ENCODE data around the gene C8B. TPM values are rescaled to one million over a fixed set of nuclear protein-coding genes. Genes with fewer than 3 reads are reported as not detected.

The C8B gene
- total and polyA plus RNA-seq, 9 of the 15 experiments (the other 6 are each of a cell fraction or from before 2014, with no cell fraction given) = not detected

DNA sequence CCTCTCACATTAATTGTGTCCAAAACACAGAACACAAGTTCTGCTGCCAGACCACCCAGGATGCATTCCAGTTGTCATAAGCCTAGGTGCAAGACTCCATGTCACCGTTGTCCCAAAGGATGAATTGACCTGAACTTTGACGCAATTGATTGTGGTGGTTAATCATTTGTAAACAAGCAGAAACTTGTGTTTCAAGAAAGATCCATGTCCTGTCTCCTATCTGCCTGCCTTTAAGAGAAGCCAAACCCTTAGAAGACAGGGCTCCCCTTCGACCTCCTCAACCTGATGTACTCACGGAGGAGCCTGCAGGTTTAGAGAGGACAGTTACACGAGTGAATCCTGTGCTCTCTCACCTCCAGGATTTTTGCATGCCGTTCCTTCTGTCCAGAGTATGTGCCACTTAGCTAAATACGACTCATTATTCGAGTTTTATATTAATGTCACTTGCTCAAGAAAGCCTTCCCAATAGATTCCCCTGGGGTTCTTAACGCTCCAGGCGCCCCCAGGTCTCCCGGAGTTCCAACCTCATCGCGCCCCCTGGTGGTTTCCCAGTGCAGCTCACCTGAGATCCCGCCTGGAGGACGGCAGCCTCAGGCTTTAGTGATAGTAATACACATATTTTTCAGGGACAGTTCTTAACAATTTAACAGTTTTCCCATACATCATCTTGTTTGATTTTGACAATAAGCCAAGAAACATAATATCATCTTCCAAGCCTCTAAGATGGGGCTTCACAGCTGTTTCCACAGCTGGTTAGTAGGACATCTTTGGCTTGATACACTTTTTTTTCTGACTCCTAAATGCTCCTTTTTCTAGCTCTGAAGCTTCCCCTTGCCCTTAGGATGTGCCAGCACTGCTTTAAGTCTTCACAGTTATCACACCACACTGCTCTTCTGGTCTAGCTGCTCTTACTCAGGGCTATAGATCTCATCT lies 2.4 kb upstream of the C8B start (continued):
- TF ChIP-seq NEUROD1 (IDR thresholded peaks at IDR 0.05; ENCODE audit: borderline replicate concordance, low read depth, low read length, partially characterized antibody) (no peak), ZBTB1 (CRISPR knock-in tag; IDR thresholded peaks at IDR 0.05; ENCODE audit: borderline replicate concordance, low read depth) (no peak), CTCF (IDR thresholded peaks at IDR 0.05 in 2 of 3, conservative IDR thresholded peaks at IDR 0.05 in 1 of 3; ENCODE audit: insufficient read depth in 2 of 3, low read depth in 1 of 3, low read length in 3 of 3) (peak; percentile 66 to 76 (median 68)), NFIC (IDR thresholded peaks at IDR 0.05) (no peak), SMC3 (conservative IDR thresholded peaks at IDR 0.05; ENCODE audit: insufficient read depth, low read depth, low read length) (peak; percentile 67; the same call in 1 of the 2 replicates)

DNA sequence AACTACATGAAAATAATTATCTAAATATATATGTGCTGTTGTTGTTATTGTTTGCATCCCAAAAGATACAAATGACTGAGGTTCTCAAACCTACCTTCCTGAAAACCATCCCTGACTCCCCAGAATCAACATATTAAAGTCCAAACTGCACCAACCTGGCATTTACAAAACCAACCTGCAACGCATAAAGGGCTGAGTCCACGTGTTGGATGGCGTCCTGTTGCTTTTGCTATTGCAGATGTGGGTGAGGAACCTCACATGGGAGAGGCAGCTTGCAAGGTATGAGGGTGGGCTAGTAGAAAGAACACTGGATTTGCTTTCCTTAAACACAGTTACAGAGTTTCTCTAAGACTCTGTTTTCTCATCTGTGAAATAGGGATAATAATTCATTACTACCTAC lies 1.5 kb upstream of the C8B start:
- 0% methylated on average over 3 of the region's 3 CpGs for WGBS (ENCODE audit: insufficient coverage, low coverage, missing lambda C conversion rate)
- H3K79me2 ChIP-seq (ENCODE audit: control insufficient read depth, insufficient read depth, low read length) = no peaks in the 10 kb centered on the region
- H3K4me1 ChIP-seq (replicated peaks in 1 of 2; ENCODE audit: control insufficient read depth in 2 of 2, insufficient read depth in 2 of 2, low read length in 2 of 2) = no peaks in the 10 kb centered on the region
- in situ Hi-C loops (cut with MboI) (loop anchor here (10.0 kb wide), 1 partner anchor 143 kb away; no protein-coding TSS in a partner anchor), intact Hi-C loops (cut with micrococcal nuclease) (no loop called here)
- H3K9me3 ChIP-seq (replicated peaks; ENCODE audit: control insufficient read depth, insufficient read depth, low read depth, low read length) = no peaks in the 10 kb centered on the region
- H3K27me3 ChIP-seq (ENCODE audit: control insufficient read depth in 2 of 2, insufficient read depth in 2 of 2, low read length in 2 of 2) = 0 out of 5 replicates have a peak, but pooled peaks cover 0 to 3% of the 10 kb centered on the region in 2 experiments
- no peak for FAIRE-seq
- ChIA-PET CTCF (ENCODE audit: low intra/inter-chr PET ratio) (interaction anchor here (2.2 kb wide), 1 partner anchor 136 kb away, joined by 26 read pairs; no protein-coding TSS in a partner anchor), POLR2A (interaction anchor here (0.6 to 0.7 kb wide), 2 partner anchors 10 to 32 kb away, joined by 3 to 5 read pairs; no protein-coding TSS in a partner anchor)
- no peaks in the 10 kb centered on the region for H4K20me1 ChIP-seq (replicated peaks; ENCODE audit: control insufficient read depth, insufficient read depth, low read length)
- H3K9me1 ChIP-seq (ENCODE audit: control insufficient read depth, insufficient read depth, low read length) = no peaks in the 10 kb centered on the region
- no peak overlapping the region for H3K9ac ChIP-seq (ENCODE audit: insufficient read depth in 1 of 2, low read depth in 2 of 2, low read length in 2 of 2)
- no peaks in the 10 kb centered on the region for H3K36me3 ChIP-seq (ENCODE audit: control insufficient read depth, insufficient read depth, low read length)
- DNase-seq (ENCODE audit: extremely low read depth in 1 of 4, low spot score in 3 of 4) = no peak
- no peak overlapping the region for H2AFZ ChIP-seq (ENCODE audit: low read depth, low read length)
- no peak overlapping the region for H3K4me3 ChIP-seq
- ATAC-seq = no peak
- no peak overlapping the region for H3K27ac ChIP-seq (ENCODE audit: extremely low read depth, low read depth, low read length)
- H3K4me2 ChIP-seq (ENCODE audit: insufficient read depth, low read length) = no peak overlapping the region
- BruUV-seq (replicated peaks) = no TSS peak
- TF ChIP-seq NFYB (IDR thresholded peaks at IDR 0.05; ENCODE audit: extremely low read depth, insufficient read length) (no peak), ZFPM2 (CRISPR knock-in tag; IDR thresholded peaks at IDR 0.05) (no peak), ZNF133 (CRISPR knock-in tag; IDR thresholded peaks at IDR 0.05) (no peak), ZNF785 (CRISPR knock-in tag; IDR thresholded peaks at IDR 0.05) (no peak), ZNF384 (IDR thresholded peaks at IDR 0.05; ENCODE audit: low read depth, low read length) (no peak), FIP1L1 (IDR thresholded peaks at IDR 0.05; ENCODE audit: low read depth, low read length, poor library complexity, severe bottlenecking) (no peak), MYNN (IDR thresholded peaks at IDR 0.05) (no peak), MYNN (CRISPR knock-in tag; IDR thresholded peaks at IDR 0.05) (no peak), ZBTB17 (CRISPR knock-in tag; IDR thresholded peaks at IDR 0.05) (no peak), POLR2B (IDR thresholded peaks at IDR 0.05; ENCODE audit: low read depth, partially characterized antibody) (no peak), TEAD1 (CRISPR knock-in tag; IDR thresholded peaks at IDR 0.05) (no peak)
